Central memory CD8-positive, alpha-beta T cell (primary cell): ENCODE measurements around the gene SPTLC3.

Experiments
- ATAC-seq: fragments of 150-1000 bp; cut with Tn5 transposase; replicated peaks from 2 replicates; pipeline ENCODE4 v1.10.0; 2022; ENCODE audit warnings: mild to moderate bottlenecking, moderate FRiP score, moderate number of reproducible peaks; ENCODE audit not compliant: poor library complexity, severe bottlenecking; ENCODE audit errors: extremely low read depth
- DNase-seq, 2 donors: peaks; one replicate each; pipeline ENCODE4 v3.0.0; 2021; ENCODE audit warnings: low spot score in 2 of 2
- H3K27ac Mint-ChIP-seq: one replicate; pipeline ENCODE4 v1.8.0; 2022; ENCODE audit warnings: low read depth, mild to moderate bottlenecking, moderate library complexity, mixed read lengths
- H3K27me3 Mint-ChIP-seq: one replicate; pipeline ENCODE4 v1.8.0; 2022; ENCODE audit warnings: mixed read lengths
- H3K36me3 Mint-ChIP-seq: one replicate; pipeline ENCODE4 v1.8.0; 2022; ENCODE audit warnings: mild to moderate bottlenecking, moderate library complexity, mixed read lengths; ENCODE audit not compliant: insufficient read depth
- H3K4me1 Mint-ChIP-seq: one replicate; pipeline ENCODE4 v1.8.0; 2022; ENCODE audit warnings: mixed read lengths
- H3K4me3 Mint-ChIP-seq: one replicate; pipeline ENCODE4 v1.8.0; 2022; ENCODE audit warnings: mild to moderate bottlenecking, moderate library complexity, mixed read lengths
- H3K9me3 Mint-ChIP-seq: one replicate; pipeline ENCODE4 v1.8.0; 2022; ENCODE audit warnings: mixed read lengths

The SPTLC3 gene

GRCh38 chr20:13099676-13100075, 90.9 kb downstream of the SPTLC3 start:
- ATAC-seq: no peak
- no peaks in the 10 kb centered on the region for H3K36me3 Mint-ChIP-seq
- H3K27ac Mint-ChIP-seq: no peak overlapping the region
- H3K4me1 Mint-ChIP-seq: no peaks in the 10 kb centered on the region
- no peaks in the 10 kb centered on the region for H3K27me3 Mint-ChIP-seq
- H3K9me3 Mint-ChIP-seq: no peaks in the 10 kb centered on the region
- H3K4me3 Mint-ChIP-seq: no peak overlapping the region
- DNase-seq: no peak

GRCh38 chr20:13101276-13101675, 92.5 kb downstream of the SPTLC3 start:
- no peaks in the 10 kb centered on the region for H3K4me1 Mint-ChIP-seq
- H3K36me3 Mint-ChIP-seq: no peaks in the 10 kb centered on the region
- H3K4me3 Mint-ChIP-seq: no peak overlapping the region
- ATAC-seq: no peak
- no peak for DNase-seq
- no peaks in the 10 kb centered on the region for H3K9me3 Mint-ChIP-seq
- no peak overlapping the region for H3K27ac Mint-ChIP-seq
- no peaks in the 10 kb centered on the region for H3K27me3 Mint-ChIP-seq

GRCh38 chr20:13101706-13102105, 92.9 kb downstream of the SPTLC3 start:
- no peaks in the 10 kb centered on the region for H3K4me1 Mint-ChIP-seq
- ATAC-seq (no peak), DNase-seq (no peak)
- H3K36me3 Mint-ChIP-seq: no peaks in the 10 kb centered on the region
- no peaks in the 10 kb centered on the region for H3K9me3 Mint-ChIP-seq
- no peak overlapping the region for H3K27ac Mint-ChIP-seq
- H3K4me3 Mint-ChIP-seq: no peak overlapping the region
- H3K27me3 Mint-ChIP-seq: peaks cover 2% of the 10 kb centered on the region

DNA sequence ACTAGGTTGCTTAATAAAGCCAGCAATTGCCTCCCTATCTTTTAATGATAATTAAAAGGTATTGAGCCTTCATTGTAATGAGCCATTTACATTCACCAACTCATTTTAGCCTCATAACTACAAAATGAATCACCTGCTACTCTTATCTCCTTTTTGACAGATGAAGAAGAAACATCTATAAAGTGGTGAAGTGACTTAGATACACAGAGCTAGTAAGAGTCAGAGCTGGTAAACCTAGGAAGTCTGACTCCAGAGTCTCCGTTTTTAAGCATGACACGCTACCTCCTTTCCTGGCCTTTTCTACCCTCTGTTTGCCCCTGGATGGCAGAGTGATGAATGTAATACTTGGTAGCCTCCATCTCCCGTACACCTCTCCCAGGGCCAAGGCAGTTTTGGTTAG, 93.5 kb downstream of the SPTLC3 start:
- no peaks in the 10 kb centered on the region for H3K4me1 Mint-ChIP-seq
- no peak overlapping the region for H3K4me3 Mint-ChIP-seq
- H3K27me3 Mint-ChIP-seq: peaks cover 7% of the 10 kb centered on the region
- no peaks in the 10 kb centered on the region for H3K9me3 Mint-ChIP-seq
- ATAC-seq: no peak
- DNase-seq: no peak
- no peak overlapping the region for H3K27ac Mint-ChIP-seq
- no peaks in the 10 kb centered on the region for H3K36me3 Mint-ChIP-seq

GRCh38 chr20:13102694-13103093, 93.9 kb downstream of the SPTLC3 start:
- DNase-seq (no peak), ATAC-seq (no peak)
- peaks cover 12% of the 10 kb centered on the region for H3K27me3 Mint-ChIP-seq
- H3K27ac Mint-ChIP-seq: no peak overlapping the region
- H3K4me3 Mint-ChIP-seq: no peak overlapping the region
- no peaks in the 10 kb centered on the region for H3K36me3 Mint-ChIP-seq
- no peaks in the 10 kb centered on the region for H3K4me1 Mint-ChIP-seq
- no peaks in the 10 kb centered on the region for H3K9me3 Mint-ChIP-seq

GRCh38 chr20:13105039-13105438, 96.3 kb downstream of the SPTLC3 start:
- H3K27me3 Mint-ChIP-seq: peaks cover 13% of the 10 kb centered on the region
- no peaks in the 10 kb centered on the region for H3K4me1 Mint-ChIP-seq
- no peaks in the 10 kb centered on the region for H3K36me3 Mint-ChIP-seq
- no peak overlapping the region for H3K27ac Mint-ChIP-seq
- DNase-seq: no peak
- H3K9me3 Mint-ChIP-seq: no peaks in the 10 kb centered on the region
- no peak overlapping the region for H3K4me3 Mint-ChIP-seq
- no peak for ATAC-seq

- no peaks in the 10 kb centered on the region for H3K36me3 Mint-ChIP-seq
- H3K4me1 Mint-ChIP-seq: no peaks in the 10 kb centered on the region
- ATAC-seq: no peak
These were observed 97.2 kb downstream of the SPTLC3 start for GRCh38 chr20:13105864-13106457.

GRCh38 chr20:13109658-13110057, 100.9 kb downstream of the SPTLC3 start:
- ATAC-seq (no peak), DNase-seq (no peak)
- Mint-ChIP-seq H3K9me3 (no peaks in the 10 kb centered on the region), H3K36me3 (no peaks in the 10 kb centered on the region), H3K4me1 (no peaks in the 10 kb centered on the region), H3K27ac (no peak overlapping the region), H3K4me3 (no peak overlapping the region), H3K27me3 (peaks cover 13% of the 10 kb centered on the region)

More at GRCh38 chr20:13105864-13106457, 97.2 kb downstream of the SPTLC3 start:
- H3K27ac Mint-ChIP-seq: no peak overlapping the region
- no peaks in the 10 kb centered on the region for H3K9me3 Mint-ChIP-seq
- H3K4me3 Mint-ChIP-seq: no peak overlapping the region
- DNase-seq: no peak
- H3K27me3 Mint-ChIP-seq: peaks cover 13% of the 10 kb centered on the region

DNA sequence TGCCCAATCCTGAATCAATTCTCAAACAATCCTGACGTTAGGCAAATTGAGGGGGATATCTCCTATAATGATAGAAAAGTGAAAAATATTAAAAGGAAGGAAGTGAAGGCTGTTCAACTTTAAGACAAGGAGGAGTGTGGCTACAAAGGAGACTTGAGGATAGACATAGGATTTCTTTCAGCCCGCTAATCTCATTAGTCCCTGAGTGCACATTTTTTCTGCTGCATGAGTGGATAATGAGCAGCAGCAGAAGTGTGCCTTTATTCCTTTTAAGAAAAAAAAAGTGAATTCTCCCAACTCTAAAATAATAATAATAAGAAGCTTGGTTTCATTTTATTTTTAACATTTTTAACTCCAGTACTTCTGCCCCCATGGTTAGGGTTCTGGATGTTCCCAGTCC, 102.0 kb downstream of the SPTLC3 start:
- DNase-seq: no peak

DNA sequence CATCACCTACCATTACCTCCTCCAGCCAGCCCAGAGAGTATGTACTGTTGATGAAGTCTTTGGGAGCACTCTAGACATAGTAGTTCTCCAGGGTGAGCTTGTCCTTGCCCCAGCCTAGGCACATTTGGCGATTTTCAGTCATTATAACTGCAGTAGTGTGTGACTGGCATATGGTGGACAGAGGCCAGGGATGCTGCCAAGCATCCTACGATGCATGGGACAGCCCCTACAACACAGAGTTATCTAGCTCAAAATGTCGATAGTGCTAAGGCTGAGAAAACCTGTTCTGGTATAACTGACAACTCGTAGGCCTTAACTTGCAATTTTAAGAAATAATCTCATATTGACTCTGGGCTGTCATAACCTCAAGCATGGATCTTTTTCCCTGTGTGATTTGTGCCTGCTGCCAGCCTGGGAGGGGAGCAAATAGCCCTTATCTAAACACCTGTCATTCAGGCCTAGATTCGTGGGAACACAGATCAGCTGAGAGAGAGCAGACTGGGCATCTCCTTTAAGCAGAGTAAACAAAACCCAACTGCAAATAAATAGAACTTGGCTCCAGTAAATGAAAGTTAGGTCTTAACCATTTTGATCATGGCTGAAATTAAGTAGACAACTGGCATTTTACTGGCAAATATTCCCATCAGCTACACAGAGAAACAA, 102.6 kb downstream of the SPTLC3 start:
- no peak for DNase-seq
- Mint-ChIP-seq H3K4me1 (no peaks in the 10 kb centered on the region), H3K4me3 (no peak overlapping the region), H3K9me3 (no peaks in the 10 kb centered on the region), H3K36me3 (no peaks in the 10 kb centered on the region), H3K27ac (no peak overlapping the region), H3K27me3 (peaks cover 13% of the 10 kb centered on the region)
- ATAC-seq: no peak

More for the DNA sequence above, 102.0 kb downstream of the SPTLC3 start:
- Mint-ChIP-seq H3K4me3 (no peak overlapping the region), H3K36me3 (no peaks in the 10 kb centered on the region), H3K9me3 (no peaks in the 10 kb centered on the region), H3K27ac (no peak overlapping the region), H3K27me3 (peaks cover 13% of the 10 kb centered on the region), H3K4me1 (no peaks in the 10 kb centered on the region)
- ATAC-seq: no peak

DNA sequence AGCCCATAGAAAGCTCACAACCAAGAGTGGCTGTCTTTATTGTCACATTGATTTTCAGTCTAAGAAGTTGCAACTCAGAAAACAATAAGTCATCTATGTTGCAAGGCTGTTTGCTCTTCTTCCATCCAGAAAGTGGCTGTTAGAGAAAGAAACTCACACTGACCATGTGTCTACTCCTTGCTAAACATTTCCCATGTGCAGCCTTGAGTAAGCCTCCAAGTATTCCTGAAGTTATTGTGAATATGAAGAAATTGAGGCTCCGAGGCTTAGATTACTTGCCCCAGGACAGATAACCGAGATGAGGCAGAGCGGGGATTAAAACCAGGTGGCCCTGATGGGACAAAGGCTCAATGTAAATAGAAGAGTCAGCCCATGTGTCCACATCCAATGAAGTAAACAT, 105.0 kb downstream of the SPTLC3 start:
- H3K9me3 Mint-ChIP-seq: no peaks in the 10 kb centered on the region
- H3K27ac Mint-ChIP-seq: no peak overlapping the region

GRCh38 chr20:13117200-13117599, 108.4 kb downstream of the SPTLC3 start:
- Mint-ChIP-seq H3K9me3 (no peaks in the 10 kb centered on the region), H3K4me3 (no peak overlapping the region), H3K27ac (no peak overlapping the region), H3K27me3 (no peaks in the 10 kb centered on the region), H3K36me3 (no peaks in the 10 kb centered on the region), H3K4me1 (no peaks in the 10 kb centered on the region)
- DNase-seq: no peak
- no peak for ATAC-seq

More for the DNA sequence above, 105.0 kb downstream of the SPTLC3 start:
- ATAC-seq (no peak), DNase-seq (no peak)
- H3K36me3 Mint-ChIP-seq: no peaks in the 10 kb centered on the region
- H3K4me3 Mint-ChIP-seq: no peak overlapping the region
- no peaks in the 10 kb centered on the region for H3K4me1 Mint-ChIP-seq
- no peaks in the 10 kb centered on the region for H3K27me3 Mint-ChIP-seq

- no peaks in the 10 kb centered on the region for H3K4me1 Mint-ChIP-seq
- no peaks in the 10 kb centered on the region for H3K36me3 Mint-ChIP-seq
- no peak for DNase-seq
- no peak overlapping the region for H3K4me3 Mint-ChIP-seq
- H3K27ac Mint-ChIP-seq: no peak overlapping the region
- H3K9me3 Mint-ChIP-seq: no peaks in the 10 kb centered on the region
- ATAC-seq: no peak
- H3K27me3 Mint-ChIP-seq: no peaks in the 10 kb centered on the region
These were observed 109.9 kb downstream of the SPTLC3 start for GRCh38 chr20:13118676-13119075.
